ENCODE measurements around the gene AMZ2. TPM values are rescaled to one million over a fixed set of nuclear protein-coding genes. Genes with fewer than 3 reads are reported as not detected.
"Not testable (repeated sequence)": the region's sequence is repeated elsewhere in the genome, so short reads cannot be mapped to it uniquely, and the experiment has no call there.

Gene AMZ2
- total RNA-seq, 1 experiment from 2014 or later, result 217 TPM

DNA sequence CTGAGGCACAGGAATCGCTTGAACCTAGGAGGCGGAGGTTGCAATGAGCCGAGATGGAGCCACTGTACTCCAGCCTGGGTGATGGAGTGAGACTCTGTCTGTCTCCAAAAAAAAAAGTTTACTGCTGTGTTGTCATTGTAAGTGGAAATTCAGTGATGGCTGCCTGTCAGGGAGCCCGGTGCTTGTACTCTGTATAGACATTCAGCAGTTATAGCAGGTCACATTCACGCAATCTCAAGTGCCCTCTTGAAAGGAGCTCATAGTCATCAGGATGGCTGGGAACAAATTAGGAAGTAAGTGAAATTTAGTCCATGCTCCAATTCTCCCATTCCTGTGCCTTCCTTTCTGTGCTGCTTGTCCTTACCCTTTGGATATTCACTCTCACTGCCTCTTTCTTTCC is 32.4 kb upstream of the AMZ2 start:
- in situ Hi-C loops (cut with HindIII; ENCODE audit: low pct_unique_long_range_greater_than_20kb, low sequenced_read_pairs); DNase-seq (ENCODE audit: low read depth): not testable (repeated sequence)

DNA sequence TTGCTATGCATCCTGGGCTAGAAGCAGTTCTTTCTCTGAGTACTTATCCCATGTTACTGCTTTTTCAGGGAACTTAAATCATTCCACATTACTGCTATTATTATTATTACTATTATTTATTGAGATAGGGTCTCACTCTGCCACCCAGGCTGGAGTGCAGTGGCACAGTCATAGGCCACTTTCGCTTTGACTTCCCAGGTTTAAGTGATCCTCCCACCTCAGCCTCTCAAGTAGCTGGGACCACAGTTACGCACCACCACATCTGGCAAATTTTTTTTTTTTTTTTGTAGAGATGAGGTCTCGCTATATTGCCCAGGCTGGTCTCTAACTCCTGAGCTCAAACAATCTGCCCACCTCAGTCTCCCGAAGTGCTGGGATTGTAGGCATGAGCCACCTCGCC is 28.4 kb upstream of the AMZ2 start:
- DNase-seq (ENCODE audit: low read depth); in situ Hi-C loops (cut with HindIII; ENCODE audit: low pct_unique_long_range_greater_than_20kb, low sequenced_read_pairs): not testable (repeated sequence)

DNA sequence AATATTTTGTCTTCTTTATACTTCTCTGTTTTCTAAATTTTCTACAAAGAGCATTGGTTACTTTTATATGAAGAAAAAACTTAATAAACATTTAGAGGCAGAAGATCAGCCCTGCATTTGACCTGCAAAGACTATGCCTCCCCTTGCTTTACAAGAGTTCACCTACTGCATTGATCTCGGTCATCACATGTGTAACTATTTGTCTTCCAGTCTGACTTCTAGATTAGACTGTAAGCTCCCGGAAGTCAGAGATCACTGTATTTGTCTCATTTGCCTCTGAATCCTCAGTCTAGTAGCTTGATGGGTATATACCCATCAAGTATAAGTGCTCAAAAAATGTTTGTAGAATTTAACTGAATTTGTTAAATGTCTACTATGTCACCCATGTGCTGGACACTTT is 27.7 kb upstream of the AMZ2 start:
- in situ Hi-C loops (cut with HindIII; ENCODE audit: low pct_unique_long_range_greater_than_20kb, low sequenced_read_pairs); DNase-seq (ENCODE audit: low read depth): not testable (repeated sequence)

DNA sequence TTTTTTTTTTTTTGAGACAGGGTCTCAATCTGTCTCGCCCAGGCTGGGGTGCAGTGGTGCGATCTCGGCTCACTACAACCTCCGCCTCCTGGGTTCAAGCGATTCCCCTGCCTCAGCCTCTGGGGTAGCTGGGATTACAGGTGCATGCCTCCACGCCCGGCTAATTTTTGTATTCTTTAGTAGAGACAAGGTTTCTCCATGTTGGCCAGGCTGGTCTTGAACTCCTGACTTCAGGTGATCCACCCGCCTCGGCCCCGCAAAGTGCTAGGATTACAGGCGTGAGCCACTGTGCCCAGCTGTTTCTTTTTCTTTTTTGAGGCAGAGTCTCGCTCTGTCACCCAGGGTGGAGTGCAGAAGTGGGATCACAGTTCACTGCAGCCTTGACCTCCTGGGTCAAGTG is 27.1 kb upstream of the AMZ2 start:
- DNase-seq (ENCODE audit: low read depth); in situ Hi-C loops (cut with HindIII; ENCODE audit: low pct_unique_long_range_greater_than_20kb, low sequenced_read_pairs): not testable (repeated sequence)

DNA sequence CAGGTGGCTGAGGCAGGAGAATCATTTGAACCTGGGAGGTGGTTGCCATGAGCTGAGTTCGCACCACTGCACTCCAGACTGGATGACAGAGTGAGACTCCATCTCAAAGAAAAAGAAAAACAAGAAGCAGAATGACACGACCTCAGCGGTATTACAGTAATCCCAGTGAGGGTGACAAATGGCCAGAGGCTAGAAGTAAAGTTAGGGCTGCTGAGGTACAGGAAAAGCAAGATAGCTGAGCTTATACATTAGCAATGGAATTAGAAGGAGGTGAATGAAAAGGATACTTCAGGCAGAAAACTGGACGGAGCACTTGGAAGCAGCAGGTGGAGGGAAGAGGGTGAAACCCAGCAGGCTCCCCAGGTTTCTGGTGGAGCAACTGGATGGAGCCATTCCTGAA is 26.1 kb upstream of the AMZ2 start:
- DNase-seq (ENCODE audit: low read depth), result no peak
- in situ Hi-C loops (cut with HindIII; ENCODE audit: low pct_unique_long_range_greater_than_20kb, low sequenced_read_pairs), result no loop called here

DNA sequence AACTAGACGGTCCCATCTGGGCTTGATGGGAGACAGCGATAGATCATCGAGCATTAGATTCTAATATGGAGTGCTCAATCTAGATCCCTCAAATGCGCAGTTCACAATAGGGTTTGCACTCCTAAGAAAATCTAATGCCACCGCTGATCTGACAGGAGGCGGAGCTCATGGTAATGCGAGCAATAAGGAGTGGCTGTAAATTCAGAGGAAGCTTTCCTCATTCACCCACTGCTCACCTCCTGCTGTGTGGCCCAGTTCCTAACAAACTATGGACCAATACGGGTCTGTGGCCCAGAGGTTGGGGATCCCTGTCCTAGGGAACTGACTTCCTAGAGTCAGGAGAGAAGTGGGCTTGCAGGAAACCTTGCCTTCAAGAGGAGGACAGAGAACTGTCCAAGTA is 25.2 kb upstream of the AMZ2 start:
- in situ Hi-C loops (cut with HindIII; ENCODE audit: low pct_unique_long_range_greater_than_20kb, low sequenced_read_pairs), result no loop called here
- DNase-seq (ENCODE audit: low read depth), result no peak

DNA sequence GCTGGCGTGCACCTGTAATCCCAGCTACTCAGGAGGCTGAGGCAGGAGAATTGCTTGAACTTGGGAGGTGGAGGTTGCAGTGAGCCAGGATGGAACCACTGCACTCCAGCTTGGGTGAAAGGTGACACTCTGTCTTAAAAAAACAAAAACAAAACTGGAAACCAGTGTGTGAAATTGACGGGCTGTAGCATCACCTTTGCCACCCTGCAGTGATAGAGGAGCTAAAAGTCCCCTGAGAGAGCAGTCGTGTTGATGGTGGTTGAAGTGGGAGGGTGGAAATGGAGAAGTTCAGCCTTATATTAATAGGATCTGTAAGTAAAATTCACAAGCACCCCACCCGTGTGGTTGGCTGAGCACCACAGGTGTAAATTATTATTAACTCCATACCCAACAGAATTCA is 22.8 kb upstream of the AMZ2 start:
- DNase-seq (ENCODE audit: low read depth); in situ Hi-C loops (cut with HindIII; ENCODE audit: low pct_unique_long_range_greater_than_20kb, low sequenced_read_pairs): not testable (repeated sequence)

DNA sequence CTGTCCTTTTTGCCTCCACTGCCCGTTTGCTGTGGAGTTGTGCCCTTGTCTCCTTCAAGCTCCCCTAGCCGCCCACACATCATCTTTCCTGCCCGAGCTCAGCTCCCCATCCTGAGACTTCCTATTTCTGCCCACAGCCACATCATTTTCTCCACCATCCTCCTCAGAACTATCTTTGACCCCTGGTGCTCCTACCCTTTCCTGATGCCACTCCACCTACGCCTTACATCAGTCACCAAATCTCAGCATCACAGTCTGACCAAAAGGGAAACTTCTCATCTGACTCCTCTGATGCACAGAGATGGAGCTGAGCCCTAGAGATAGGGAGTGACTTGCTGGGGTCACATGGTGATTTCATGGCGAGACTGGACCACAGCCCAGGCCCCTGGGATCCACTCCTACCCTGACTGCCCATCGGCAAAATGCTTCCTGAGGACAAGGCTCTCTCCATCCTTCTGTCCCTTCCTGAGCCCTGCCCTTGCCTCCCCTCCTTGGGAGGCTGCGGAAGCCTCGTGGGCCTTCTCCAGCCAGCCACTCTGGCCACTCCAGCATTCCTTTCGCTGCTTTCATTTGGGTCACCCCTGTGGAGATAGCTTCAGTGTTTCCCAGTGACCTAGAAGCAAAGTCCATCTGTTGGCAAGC is 19.7 kb upstream of the AMZ2 start:
- DNase-seq (ENCODE audit: low read depth); in situ Hi-C loops (cut with HindIII; ENCODE audit: low pct_unique_long_range_greater_than_20kb, low sequenced_read_pairs): not testable (repeated sequence)

DNA sequence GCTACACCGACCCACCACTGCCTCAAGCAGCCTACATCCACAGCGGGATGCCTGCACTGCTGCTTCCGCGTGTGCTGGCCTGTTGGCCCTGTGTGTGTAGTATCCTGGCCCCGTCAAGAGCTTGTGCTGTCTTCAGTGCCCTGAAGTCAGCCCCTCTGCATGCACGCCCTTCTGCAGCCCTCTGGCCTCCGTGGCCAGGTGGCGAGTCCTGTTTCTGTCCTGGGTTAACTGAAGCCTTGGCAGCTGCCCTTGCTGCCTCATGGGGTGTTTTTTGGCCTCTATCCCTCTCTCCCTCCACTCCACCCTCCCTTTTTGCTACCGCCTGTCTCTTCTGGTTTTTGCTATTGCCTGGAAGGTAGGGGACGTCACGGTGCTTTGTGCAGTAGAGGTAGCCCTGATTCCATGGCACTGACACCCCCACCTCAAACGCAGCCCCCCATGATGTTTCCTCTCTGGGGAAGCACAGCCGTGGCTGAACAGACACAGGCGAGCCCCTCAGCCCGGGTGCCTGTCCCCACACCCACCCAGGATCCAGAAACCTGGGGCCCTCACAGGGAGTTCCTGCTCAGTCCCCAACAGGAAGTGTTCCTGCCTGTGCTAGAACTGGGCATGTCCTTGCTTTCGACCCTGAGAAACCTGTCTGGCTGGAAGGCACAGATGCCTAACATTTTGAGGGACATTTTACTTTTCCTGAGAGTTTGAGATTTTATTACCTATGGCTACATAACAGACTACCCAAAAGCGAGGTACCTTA is 18.8 kb upstream of the AMZ2 start:
- in situ Hi-C loops (cut with HindIII; ENCODE audit: low pct_unique_long_range_greater_than_20kb, low sequenced_read_pairs), result no loop called here
- DNase-seq (ENCODE audit: low read depth), result no peak

DNA sequence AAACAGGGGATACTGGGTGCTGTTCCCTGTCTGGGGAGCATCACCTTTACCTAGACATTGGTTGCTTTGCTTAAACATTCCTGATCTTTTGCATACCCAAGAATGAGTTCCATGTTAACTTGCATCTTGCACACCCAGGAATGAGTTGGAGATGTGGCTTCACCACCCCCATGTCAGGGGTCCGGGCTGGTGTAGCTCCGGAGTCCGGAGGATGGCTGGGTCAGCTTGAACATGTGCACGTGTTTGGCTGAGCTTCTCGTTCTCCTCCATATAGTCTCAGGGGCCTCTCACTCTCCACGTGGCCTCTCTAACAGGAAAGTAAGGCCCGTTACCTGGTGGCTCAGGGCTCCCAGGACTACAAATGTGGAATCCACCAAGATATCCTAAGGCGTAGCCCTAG is 18.2 kb upstream of the AMZ2 start:
- no peak for DNase-seq (ENCODE audit: low read depth)
- in situ Hi-C loops (cut with HindIII; ENCODE audit: low pct_unique_long_range_greater_than_20kb, low sequenced_read_pairs), result no loop called here

DNA sequence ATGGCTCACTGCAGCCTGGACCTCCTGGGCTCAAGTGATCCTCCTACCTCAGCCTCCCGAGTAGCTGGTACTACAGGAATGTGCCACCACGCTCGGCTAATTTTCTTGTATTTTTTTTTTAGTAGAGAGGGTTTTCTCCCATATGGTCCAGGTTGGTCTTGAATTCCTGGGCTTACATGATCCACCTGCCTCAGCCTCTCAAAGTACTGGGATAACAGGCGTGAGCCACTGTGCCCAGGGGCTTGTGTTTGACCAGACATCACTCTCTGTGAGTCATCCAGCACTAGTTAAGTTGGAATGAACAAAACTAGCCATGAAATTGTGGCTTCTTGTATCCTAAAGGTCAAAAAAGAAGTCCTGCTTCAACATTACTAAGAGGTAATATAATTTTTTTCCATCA is 16.7 kb upstream of the AMZ2 start:
- DNase-seq (ENCODE audit: low read depth); in situ Hi-C loops (cut with HindIII; ENCODE audit: low pct_unique_long_range_greater_than_20kb, low sequenced_read_pairs): not testable (repeated sequence)

DNA sequence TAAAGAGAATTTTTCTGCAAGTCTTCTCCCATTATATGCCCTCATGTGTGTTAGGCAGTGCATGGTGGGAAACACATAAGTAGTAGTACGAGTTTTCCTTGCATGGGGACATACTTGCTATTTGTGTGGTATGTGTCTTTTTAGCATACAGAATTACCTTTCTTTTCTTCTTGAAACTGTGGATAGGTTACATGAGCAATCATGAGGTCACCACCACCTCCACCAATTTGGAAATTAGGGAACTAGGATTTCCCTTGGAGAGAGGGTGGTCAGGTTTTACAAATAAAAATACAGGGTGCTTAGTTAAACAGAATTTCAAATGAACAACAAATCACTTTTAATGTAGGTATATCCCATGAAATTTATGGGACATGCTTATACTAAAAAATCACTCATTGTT is 16.3 kb upstream of the AMZ2 start:
- in situ Hi-C loops (cut with HindIII; ENCODE audit: low pct_unique_long_range_greater_than_20kb, low sequenced_read_pairs), result no loop called here
- no peak for DNase-seq (ENCODE audit: low read depth)

DNA sequence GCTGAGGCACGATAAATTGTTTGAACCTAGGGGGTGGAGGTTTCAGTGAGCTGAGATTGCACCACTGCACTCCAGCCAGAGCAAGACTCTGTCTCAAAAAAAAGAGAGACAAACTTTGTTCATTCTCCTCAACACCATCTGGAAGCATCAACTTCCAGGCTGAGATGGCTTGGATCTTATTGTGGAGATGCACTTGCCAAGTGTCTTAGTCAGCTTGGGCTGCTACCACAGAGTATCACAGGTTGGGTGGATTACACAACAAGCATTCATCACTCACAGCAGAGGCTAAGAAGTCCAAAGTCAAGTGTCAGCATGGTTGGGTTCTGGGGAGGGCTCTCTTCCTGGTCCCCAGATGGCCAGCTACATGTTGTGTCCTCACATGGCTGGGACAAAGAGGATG is 15.1 kb upstream of the AMZ2 start:
- in situ Hi-C loops (cut with HindIII; ENCODE audit: low pct_unique_long_range_greater_than_20kb, low sequenced_read_pairs); DNase-seq (ENCODE audit: low read depth): not testable (repeated sequence)

DNA sequence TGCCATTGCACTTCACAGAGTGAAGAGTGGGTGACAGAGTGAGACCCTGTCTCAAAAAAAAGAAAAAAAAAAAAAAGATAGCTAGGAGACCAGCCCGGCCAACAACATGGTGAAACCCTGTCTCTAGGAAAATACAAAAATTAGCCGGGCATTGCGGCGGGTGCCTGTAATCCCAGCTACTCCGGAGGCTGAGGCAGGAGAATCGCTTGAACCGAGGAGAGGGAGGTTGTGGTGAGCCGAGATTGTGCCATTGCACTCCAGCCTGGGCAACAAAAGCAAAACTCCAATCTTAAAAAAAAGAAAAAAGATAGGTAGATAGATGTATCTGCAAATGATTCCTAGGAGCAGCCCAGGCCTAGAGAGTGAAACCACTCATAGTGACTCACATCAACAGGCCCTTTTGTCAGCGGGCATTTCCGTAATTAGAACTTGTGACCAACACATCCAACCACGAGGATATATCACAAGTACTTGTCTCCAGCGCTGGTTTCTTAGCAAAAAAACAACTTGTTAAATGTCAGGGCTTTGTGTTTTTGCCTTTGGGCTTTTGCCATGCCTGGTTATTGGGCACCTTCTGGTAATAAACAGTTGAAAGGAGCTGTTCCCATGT is 13.0 kb upstream of the AMZ2 start:
- in situ Hi-C loops (cut with HindIII; ENCODE audit: low pct_unique_long_range_greater_than_20kb, low sequenced_read_pairs), result not testable (repeated sequence)
- peak; percentile 73 for DNase-seq (ENCODE audit: low read depth)

DNA sequence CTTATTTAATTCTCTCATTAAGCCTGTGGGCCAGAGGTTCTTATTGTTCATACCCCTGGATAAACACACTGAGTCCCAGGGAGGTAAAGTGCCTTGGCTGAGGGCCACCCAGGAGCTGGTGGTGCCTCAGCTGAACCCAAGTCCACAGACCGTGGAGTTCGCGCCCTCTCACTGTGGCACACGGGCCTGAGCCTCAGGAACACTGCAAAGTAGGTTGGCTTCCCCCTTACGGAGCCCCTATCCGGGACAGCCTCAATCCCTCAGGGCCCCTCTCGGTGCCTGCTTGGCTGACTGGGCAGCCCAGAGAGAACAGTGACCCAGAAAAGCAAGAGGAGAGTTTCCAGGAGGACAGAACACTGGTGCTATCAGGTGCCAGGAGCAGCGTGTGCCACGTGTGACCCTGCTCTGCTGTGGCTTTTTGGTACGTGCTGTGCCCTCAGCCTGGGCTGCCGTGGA is 12.5 kb upstream of the AMZ2 start:
- peak; percentile 12 for DNase-seq (ENCODE audit: low read depth)
- in situ Hi-C loops (cut with HindIII; ENCODE audit: low pct_unique_long_range_greater_than_20kb, low sequenced_read_pairs), result not testable (repeated sequence)

DNA sequence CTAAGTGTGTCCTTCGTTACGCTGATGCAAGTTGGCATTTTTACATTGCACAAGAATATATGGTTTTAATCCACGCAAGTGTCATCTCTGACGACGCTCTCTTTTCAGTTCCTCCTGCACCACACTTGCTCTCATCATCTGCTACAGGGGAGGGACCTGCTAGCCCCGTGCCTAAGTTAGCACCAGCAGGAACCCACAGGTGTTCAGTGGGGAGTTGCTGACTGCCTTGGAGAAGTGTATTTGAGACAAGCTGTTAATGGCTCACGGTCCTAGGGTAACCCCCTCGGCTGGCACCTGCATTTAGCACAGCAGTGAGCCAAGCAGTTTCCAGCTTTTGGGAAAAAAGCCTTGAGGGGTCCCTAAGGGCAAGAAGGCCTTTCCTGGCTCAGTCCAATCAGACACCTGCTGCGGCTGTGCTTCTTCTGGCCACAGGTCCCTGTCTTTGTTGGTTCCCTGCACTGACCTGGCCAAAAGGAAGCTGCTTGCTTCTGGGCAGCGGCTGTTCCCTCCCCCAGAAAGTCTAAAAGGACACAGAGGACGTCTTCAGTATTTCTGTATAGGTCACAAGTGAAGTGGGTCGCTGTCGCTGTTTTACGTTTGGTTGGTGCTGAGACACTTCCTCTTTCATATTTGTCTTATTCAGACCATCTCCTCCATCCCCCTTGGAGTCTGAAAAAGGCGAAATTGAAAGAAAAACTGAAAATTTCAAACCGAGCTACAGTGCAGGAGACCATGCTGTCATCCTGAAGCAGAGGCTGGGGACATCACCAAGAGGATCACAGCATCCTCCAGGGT is 10.3 kb upstream of the AMZ2 start:
- DNase-seq (ENCODE audit: low read depth); in situ Hi-C loops (cut with HindIII; ENCODE audit: low pct_unique_long_range_greater_than_20kb, low sequenced_read_pairs): not testable (repeated sequence)

DNA sequence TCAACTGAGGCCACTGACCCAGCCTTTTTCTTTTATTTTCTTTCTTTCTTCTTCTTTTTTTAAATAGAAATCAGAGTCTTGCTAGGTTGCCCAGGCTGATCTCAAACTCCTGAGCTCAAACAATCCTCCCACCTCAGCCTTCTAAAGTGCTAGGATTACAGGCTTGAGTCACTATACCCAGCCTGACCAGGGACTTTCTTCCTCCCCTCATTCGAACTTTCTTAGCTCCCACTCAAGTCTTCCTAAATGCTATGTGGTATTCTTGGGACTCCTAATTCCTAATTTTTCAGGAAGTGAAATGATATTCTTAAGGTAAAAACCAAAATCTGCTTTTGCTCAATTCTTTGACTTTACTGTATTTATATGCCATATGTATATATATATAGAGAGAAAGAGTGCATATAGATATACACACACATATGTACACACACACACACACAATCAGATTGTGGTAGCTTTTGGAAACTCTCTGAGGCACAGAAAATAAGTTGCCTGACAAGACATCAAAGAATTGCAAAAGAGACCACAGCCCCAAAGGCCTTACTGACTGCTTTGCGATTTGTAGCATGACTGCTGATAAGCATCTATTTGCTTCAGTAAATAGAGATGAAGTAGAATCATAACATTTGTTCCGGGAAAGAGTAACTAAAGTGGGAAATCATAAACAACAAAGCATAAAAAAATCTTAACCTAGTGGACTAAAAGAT is 9.5 kb upstream of the AMZ2 start:
- in situ Hi-C loops (cut with HindIII; ENCODE audit: low pct_unique_long_range_greater_than_20kb, low sequenced_read_pairs), result no loop called here
- no peak for DNase-seq (ENCODE audit: low read depth)

DNA sequence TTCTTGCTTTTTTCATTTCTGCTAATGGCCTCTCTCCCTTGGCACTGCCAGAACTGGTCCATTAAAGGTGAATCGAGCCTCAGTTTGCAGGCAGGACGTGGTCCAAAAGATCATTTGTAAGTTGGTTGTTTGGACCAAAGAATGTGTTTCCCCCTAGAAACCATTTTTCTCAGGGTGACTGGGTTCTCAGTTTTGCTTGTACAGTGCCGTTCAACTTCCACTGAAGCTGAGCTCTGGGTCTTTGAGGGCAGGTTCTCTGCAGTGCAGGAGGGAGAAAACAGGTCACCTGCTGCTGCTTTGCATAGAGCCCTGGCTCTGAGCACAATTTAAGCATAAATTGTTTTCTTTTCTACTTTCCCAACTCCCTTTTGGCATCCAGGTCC is 9.0 kb upstream of the AMZ2 start:
- in situ Hi-C loops (cut with HindIII; ENCODE audit: low pct_unique_long_range_greater_than_20kb, low sequenced_read_pairs), result no loop called here
- DNase-seq (ENCODE audit: low read depth), result no peak
